Measurements from ENCODE around the gene RBP3. TPM values are rescaled to one million over a fixed set of nuclear protein-coding genes. Genes with fewer than 3 reads are reported as not detected.

RBP3 gene
- total RNA-seq, 1 donor from 2014 or later: not detected

DNA sequence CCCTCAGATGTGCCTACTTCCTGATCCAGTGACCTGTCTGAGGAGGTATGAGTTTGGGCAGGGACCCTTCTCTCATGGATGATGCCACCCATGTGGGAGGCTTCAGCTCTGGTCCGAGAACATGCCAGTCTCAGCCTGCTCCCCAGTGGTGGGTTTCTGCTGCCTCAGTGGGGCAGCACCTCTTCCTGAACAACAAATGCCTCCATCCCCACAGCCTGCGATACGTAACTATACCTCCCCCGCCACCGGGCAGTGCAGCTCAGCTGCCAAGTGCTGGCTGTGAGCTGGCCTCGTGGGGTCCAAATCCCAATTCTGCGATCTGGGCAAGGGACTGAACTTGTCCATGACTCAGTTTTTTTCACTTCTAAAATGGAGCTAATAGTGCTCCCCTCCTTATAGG, 45.1 kb upstream of the RBP3 start:
- Histone ChIP-seq H3K36me3 (ENCODE audit: control insufficient read depth, insufficient read depth, low read length) (no peaks in the 10 kb centered on the region), H3K4me3 (ENCODE audit: low read depth, low read length) (no peak overlapping the region), H3K27me3 (ENCODE audit: control insufficient read depth, insufficient read depth, low read length) (peaks cover 43% of the 10 kb centered on the region)
- TF ChIP-seq, protein P1, sequence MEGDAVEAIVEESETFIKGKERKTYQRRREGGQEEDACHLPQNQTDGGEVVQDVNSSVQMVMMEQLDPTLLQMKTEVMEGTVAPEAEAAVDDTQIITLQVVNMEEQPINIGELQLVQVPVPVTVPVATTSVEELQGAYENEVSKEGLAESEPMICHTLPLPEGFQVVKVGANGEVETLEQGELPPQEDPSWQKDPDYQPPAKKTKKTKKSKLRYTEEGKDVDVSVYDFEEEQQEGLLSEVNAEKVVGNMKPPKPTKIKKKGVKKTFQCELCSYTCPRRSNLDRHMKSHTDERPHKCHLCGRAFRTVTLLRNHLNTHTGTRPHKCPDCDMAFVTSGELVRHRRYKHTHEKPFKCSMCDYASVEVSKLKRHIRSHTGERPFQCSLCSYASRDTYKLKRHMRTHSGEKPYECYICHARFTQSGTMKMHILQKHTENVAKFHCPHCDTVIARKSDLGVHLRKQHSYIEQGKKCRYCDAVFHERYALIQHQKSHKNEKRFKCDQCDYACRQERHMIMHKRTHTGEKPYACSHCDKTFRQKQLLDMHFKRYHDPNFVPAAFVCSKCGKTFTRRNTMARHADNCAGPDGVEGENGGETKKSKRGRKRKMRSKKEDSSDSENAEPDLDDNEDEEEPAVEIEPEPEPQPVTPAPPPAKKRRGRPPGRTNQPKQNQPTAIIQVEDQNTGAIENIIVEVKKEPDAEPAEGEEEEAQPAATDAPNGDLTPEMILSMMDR (IDR thresholded peaks at IDR 0.05; ENCODE audit: insufficient read depth, low read length, poor library complexity, severe bottlenecking): no peak
- no peak for DNase-seq (ENCODE audit: low read depth)

DNA sequence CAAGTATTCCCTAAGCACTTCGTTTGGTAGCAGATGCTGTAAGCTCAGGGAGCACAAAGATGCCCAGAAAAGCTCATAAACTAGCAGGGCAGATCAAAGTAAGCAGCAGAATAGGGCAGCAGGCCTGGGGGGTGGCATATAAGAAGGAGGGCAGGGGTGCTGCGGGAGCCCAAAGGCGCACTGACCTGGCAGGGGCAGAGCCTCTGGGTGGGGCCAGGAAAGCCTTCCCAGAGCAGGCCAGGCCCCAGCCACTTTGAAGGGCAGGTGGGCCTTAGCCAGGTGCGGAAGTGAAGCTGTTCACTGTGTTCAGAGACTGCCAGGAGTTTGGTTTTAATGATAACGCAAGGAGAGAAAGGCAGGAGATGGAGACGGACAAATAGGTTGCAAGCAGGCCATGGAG, 44.3 kb upstream of the RBP3 start:
- Histone ChIP-seq H3K27me3 (ENCODE audit: control insufficient read depth, insufficient read depth, low read length) (peaks cover 40% of the 10 kb centered on the region), H3K4me3 (ENCODE audit: low read depth, low read length) (no peak overlapping the region), H3K36me3 (ENCODE audit: control insufficient read depth, insufficient read depth, low read length) (no peaks in the 10 kb centered on the region)
- no peak for DNase-seq (ENCODE audit: low read depth)
- TF ChIP-seq, protein P1 (IDR thresholded peaks at IDR 0.05; ENCODE audit: insufficient read depth, low read length, poor library complexity, severe bottlenecking): no peak

DNA sequence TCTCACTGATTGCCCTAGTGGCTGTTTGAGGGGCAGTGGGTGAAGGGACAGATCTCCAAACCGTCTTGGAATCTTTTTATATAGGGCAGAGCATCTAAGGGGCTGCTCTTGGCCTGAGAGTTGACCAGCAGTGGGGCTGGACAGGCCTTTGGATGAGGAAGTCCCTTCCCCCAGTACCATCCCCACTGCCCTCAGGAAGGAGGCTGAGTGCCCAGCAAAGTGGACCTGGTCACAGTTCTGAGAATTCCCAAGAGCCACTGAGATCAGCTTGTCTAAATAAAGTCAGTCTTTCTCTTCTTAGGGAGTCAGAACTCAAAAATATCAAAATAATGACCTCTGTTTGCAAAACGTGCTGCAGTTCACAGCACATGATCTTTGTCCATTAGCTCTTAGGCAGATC, 42.6 kb upstream of the RBP3 start:
- peaks cover 32% of the 10 kb centered on the region for H3K27me3 ChIP-seq (ENCODE audit: control insufficient read depth, insufficient read depth, low read length)
- TF ChIP-seq, protein P1 (IDR thresholded peaks at IDR 0.05; ENCODE audit: insufficient read depth, low read length, poor library complexity, severe bottlenecking): no peak
- H3K36me3 ChIP-seq (ENCODE audit: control insufficient read depth, insufficient read depth, low read length): no peaks in the 10 kb centered on the region
- no peak overlapping the region for H3K4me3 ChIP-seq (ENCODE audit: low read depth, low read length)
- no peak for DNase-seq (ENCODE audit: low read depth)

DNA sequence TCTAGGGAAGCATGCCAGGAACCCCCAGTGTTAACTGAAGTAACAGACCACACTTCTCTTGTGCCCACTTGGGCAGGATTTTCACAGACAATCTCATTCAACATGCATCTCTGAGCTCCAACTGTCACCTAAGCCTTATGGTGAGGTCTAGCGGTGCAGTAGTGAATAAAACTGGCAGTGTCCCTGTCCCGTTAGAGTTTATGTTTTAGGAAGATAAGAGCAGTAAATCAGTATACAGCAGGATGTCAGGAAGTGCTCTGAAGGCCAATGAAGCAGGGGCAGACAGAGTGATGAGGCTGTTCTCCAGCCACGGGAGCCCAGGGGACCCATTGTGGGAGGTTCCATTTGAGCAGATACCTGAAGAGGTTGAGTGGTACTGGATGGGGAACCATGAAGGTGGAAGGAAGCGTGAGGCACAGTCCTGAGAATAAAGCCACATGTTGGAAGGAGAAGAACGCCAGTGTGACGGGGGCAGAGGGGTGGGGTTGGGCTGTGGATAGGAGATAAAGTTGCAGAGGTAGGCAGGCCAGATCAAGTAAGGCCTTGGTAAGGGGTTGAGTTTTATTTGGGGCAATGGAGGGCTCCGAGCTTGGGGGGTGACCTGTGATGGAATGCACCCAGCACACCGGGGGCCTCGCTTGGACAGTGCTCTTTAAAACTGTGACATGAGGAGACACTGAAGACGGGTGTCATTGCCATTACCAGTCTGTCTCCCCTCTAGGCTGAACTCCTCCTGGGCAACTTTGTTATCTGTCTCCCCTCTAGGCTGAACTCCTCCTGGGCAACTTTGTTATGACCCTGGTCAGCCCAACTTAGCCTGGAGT, 41.6 kb upstream of the RBP3 start:
- TF ChIP-seq, protein P1 (IDR thresholded peaks at IDR 0.05; ENCODE audit: insufficient read depth, low read length, poor library complexity, severe bottlenecking): no peak
- Histone ChIP-seq H3K27me3 (ENCODE audit: control insufficient read depth, insufficient read depth, low read length) (peaks cover 28% of the 10 kb centered on the region), H3K4me3 (ENCODE audit: low read depth, low read length) (no peak overlapping the region), H3K36me3 (ENCODE audit: control insufficient read depth, insufficient read depth, low read length) (no peaks in the 10 kb centered on the region)
- DNase-seq (ENCODE audit: low read depth): no peak

DNA sequence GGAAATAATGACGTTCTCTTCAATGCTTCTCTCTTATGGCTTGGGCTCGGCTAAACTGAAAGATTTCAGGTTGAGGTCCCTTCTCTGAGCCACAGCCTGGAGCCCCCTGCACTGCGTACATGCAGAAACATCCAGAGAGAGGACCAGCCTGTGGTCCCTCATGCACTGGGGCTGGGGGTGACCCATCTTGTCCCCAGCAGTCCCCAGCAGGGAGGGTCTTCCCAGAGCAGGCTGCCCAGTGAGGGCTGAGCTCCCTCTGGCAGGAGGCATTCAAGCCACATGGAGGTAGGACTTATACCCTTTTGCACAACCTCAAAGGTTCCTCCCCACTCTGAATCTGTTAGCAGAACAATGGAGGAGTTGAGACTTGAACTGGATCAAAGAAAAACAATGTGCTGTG, 40.8 kb upstream of the RBP3 start:
- H3K36me3 ChIP-seq (ENCODE audit: control insufficient read depth, insufficient read depth, low read length): no peaks in the 10 kb centered on the region
- no peak for DNase-seq (ENCODE audit: low read depth)
- peaks cover 20% of the 10 kb centered on the region for H3K27me3 ChIP-seq (ENCODE audit: control insufficient read depth, insufficient read depth, low read length)
- TF ChIP-seq, protein P1 (IDR thresholded peaks at IDR 0.05; ENCODE audit: insufficient read depth, low read length, poor library complexity, severe bottlenecking): no peak
- H3K4me3 ChIP-seq (ENCODE audit: low read depth, low read length): no peak overlapping the region

DNA sequence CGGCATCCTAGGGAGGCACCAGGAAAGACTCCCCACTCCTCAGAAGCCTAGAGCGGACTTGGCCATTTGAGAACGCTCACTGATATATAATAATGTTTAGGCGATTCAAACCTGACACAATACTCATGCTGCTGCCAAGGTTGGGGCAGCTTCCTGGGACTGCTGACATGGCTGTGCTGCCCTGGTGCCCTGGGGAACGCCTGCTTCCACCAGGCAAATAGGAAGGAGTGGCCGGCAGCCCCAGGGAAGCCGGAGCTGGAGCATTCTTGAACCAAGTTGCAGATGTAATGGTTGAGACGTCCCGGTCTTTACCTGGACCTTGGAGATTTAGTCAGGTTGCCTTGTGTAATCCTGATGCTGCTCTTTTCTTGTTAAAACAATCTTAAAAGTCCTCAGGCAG, 39.4 kb upstream of the RBP3 start:
- no peak for DNase-seq (ENCODE audit: low read depth)
- Histone ChIP-seq H3K27me3 (ENCODE audit: control insufficient read depth, insufficient read depth, low read length) (peaks cover 15% of the 10 kb centered on the region), H3K36me3 (ENCODE audit: control insufficient read depth, insufficient read depth, low read length) (no peaks in the 10 kb centered on the region), H3K4me3 (ENCODE audit: low read depth, low read length) (no peak overlapping the region)
- TF ChIP-seq, protein P1 (IDR thresholded peaks at IDR 0.05; ENCODE audit: insufficient read depth, low read length, poor library complexity, severe bottlenecking): no peak

Data from kidney epithelial cell (primary cell).